GM18499 (cell line): ENCODE measurements around the gene GAB2.
A peak's percentile ranks its signal among the peaks of the same experiment; 100 is the strongest.

ENCODE experiments used
- ATAC-seq: cut with Tn5 transposase; IDR thresholded peaks from one replicate; pipeline ENCODE4 v1.9.1; 2021; ENCODE audit warnings: moderate number of reproducible peaks; ENCODE audit not compliant: insufficient read depth, unreplicated experiment

The GAB2 gene

DNA sequence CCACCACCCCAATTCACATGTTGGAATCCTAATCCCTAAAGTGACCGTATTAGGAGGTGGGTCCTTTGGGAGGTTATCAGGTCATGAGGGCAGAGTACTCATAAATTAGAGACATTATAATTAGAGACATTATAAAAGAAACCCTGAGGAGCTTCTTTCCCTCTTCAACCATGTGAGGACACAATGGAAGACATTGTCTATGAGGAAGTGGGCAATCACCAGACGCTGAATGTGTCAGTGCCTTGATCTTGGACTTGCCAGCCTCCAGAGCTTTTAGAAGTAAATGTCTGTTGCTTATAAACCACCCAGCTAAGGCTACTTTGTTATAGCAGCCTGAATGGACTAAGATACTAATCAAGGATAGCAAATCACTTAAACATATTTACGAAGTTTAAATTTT, 14.8 kb downstream of the GAB2 start:
- no peak for ATAC-seq

DNA sequence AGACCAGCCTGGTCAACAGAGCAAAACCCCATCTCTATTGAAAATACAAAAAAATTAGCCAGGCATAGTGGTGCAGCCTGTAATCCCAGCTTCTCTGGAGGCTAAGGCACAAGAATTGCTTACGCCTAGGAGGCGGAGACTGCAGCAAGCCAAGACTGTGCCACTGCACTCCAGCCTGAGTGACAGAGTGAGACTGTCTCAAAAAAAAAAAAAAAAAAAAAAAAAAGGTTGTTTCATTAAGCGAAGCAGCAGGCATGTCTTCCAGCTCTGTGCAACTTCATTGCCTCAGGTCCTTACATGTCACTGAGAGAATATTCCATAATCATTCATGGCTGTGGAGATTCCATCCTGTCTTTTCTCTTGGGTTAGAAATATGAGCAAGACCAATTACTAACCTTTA, 16.9 kb downstream of the GAB2 start:
- ATAC-seq = no peak

DNA sequence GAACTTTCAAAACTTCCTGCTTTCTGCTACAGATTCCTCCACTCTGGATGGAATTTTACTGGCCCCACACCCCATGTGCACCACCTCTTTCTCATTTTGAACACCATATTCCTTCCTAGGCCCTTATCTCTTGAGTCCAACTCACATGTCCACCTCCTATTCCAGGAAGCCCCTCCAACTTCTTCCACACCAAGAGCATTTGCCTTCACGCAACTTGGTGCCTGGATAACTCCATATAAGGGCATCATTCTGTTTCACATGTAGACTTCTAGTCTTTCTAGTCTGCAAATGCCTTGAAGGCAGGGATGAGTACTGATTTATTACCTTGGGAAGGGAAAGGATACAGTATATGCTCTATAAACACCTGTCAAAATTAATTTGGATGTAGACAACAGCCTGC, 17.5 kb downstream of the GAB2 start:
- ATAC-seq = no peak

DNA sequence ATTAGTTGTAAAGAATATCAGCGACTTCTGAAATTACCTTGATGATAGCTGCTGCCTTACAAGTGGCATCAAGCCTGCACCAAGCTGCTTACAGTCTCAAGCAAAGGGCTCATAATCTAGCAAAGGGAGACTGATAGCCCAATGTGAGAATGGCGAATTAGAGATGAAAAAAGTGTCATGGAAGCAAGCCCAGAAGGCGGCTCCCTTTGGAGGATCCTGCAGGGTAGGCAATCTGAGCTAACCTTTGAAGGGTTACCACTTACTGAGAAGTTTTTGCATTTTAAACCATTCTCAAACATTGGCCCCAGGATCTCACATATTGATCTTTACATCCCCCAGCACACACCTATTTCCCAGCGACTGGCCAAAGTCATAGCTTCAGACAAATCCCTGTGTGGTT, 18.5 kb downstream of the GAB2 start:
- ATAC-seq = no peak

DNA sequence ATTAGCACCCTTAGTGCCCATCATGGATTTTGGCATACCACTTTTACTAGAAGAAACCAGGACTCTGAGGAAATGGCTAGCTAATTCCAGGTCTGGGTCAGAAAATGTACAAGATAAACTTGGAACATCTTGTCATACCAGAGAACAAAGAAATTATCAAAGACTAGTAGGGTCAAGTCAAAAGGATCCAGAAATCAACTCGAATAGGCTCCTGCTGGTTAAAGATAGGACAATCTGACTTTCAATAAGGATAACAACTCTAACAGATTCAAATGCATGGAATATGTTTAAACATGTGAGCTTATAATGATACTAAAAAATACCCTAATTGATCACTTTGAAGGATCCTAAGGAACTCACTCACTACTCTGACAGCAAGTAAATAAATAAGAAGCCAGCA, 18.9 kb downstream of the GAB2 start:
- ATAC-seq = no peak

DNA sequence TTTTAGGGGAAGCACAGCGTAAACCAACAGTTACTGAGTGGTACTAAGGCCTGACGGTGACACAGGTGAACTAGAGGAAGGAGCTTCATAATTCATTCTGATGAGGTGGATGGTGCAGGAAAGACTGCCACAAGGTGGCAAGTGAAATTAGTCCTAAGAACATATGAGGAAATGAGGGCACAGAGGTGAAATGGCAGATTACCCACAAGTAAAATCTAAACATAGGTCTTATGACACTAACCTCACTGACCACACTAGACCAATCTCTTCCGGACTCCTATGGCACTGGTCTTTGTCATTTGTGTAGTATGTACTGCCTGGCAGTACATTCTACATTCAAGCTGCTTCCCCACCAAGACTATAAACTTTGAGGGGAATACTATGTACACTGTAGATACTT, 20.2 kb downstream of the GAB2 start:
- peak; percentile 65 for ATAC-seq

DNA sequence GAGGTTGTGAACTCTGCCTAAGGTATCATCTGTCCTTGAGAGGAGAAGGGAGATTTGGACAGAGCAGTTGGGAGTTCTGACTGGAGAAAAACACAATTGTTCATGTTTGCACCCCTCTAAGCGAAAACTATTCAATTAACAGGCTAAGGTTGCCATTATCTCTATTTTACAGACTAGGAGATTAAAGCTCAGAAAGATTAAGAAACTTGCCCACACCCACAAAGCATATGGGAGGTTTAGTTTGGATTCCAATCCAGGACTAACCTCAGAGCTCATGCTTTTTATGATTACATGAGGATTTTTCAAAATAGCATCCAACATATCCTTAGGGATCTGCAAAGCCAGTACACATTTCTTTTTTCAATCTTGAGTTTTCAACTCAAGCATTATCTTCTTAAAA, 22.0 kb downstream of the GAB2 start:
- no peak for ATAC-seq

DNA sequence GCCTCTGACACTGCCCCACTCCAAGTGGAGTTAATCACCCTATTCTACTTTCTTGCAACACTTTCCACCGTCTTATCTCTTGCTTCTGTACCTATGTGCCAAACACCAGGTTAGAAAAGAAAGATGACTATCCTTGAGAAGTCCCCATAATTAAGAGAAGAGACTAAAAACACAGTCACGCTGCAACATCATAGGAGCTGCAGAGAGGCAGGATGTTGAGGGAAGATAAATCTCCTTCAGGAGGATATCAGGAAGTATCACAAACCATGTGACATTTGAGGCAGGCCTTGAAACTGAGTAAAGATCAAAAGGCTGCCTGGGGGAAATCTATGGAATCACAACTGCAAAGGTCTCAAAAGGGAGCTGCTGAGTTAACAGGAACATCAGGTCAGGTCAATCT, 24.8 kb downstream of the GAB2 start:
- ATAC-seq = no peak

DNA sequence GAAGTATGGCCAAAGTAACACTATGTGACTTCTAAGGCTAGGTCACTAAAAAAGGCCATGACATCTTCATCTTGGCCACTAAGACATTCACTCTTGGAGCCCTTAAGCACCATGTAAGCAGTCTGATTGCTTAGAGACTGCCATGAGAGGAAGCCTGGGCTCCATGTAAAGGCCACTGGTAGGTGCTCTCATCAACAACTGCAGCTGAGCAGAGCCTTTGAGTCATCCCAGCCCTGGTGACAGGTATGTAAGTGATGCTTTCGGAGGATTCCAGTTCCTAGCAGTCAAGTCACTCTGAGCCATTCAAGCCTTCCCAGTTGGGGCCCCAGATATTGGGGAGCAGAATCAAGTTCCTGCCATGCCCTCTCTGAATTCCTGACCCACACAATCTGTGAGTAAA, 26.2 kb downstream of the GAB2 start:
- ATAC-seq = no peak

DNA sequence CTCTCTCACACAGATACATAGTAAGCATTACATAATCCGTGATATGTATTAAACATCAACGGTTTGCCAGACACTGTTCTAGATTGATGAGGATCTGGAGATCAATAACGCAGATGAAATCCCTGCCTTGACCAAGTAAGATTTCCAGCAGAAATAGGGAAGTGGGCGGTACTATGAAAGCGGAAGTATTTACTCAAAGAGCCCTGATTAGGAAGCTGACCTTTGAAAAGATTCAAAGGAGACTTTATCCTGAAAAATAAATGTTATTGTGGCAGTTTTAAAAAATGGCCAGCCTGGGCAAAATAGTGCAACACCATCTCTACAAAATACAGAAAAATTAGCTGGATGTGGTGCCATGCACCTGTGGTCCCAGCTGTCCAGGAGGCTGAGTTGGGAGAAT, 26.8 kb downstream of the GAB2 start:
- ATAC-seq = no peak

DNA sequence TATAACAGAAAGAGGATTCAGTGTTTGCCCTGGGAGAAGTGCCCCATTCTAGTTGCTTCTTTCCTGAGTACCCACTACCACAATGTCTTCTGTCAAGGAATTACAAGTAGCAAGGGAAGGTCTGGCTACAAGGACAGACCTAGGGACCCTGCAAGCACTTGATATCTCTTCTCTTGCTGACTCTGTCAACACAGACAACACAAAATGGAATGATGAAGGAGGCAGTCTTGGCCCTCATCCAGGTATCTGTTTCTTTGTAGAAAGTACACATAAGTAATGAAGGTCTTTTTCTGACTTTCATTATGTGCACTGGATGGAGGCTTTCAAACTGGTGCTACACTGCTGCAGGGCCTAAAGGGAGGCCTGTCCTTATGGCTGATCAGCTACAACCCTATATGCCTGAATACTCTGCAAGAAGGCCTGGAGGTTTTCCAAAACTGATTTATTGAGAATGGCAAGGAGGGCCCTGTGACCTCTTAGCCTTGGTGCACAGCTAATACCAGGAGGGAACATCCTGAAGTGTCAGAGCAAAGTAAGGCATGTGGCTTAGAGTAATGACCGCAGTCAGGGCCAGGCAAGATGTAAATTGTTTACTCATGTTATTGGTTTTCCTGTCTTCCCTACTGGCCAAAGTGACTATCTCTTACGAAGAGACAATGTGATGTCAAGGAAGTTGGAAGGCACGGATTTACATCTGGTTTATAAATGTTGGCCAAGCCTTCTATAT, 31.2 kb downstream of the GAB2 start:
- ATAC-seq = no peak

DNA sequence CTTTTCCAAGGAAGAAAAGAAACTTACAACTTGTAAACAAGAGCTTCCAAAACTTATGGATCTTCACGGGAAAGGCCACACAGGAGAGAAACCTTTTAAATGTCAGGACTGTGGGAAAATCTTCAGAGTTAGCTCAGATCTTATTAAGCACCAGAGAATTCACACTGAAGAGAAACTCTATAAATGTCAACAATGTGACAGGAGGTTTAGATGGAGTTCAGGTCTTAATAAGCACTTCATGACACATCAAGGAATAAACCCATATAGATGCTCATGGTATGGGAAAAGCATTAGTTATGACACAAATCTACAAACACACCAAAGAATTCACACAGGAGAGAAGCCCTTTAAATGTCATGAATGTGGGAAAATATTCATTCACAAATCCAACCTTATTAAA, 32.4 kb downstream of the GAB2 start:
- ATAC-seq = no peak

DNA sequence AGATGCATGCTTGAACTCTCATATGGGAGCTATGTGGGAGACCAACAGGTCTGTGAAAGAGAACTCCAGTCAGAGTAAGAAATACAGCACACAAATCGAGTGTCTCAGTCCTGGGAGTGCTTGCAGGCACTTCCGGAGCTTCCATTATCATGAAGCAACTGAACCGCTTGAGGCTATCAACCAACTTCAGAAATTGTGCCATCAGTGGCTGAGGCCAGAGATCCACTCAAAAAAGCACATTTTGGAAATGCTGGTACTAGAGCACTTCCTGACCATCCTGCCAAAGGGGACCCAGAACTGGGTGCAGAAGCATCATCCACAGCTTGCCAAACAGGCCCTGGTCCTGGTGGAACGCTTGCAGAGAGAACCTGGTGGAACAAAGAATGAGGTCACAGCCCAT, 33.4 kb downstream of the GAB2 start:
- ATAC-seq = no peak

DNA sequence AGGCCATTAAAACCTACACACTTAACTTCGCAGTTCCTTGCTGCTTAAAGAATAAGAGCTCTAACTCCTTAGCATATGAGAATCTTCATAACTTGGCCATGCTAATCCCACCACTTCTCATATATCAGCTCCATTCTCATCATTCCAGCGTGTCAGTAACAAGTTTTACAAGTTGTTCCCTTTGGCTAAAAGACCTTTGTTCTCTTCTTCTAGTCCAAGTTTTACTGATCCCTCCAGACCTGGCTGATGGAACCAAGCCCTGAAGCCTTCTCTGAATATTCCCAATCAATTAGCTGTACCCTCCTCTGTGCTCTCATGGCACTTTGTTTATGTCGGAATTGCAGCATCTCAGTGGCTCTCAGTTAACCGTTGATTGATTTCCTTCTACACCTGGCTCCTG, 35.8 kb downstream of the GAB2 start:
- ATAC-seq = no peak

DNA sequence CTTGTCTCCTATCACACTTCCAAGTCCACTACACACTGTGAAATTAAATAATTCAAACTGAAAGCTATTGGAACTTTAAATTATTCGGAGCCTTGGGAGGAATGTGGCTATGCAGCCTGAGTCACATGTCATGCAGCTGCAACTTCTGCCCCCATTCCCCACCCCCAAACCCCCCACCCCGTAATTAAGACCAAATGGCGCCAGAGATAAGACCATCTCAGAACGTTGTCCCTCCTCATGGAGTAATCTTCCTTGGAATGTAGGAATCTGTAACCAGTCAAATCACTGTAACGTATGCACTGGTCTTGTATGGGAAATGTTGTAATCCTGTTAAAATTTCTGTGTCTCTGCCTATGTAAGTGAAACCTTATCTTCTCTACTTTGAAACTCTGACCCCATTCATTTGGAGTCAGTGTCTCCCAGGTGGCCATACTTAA, 37.0 kb downstream of the GAB2 start:
- no peak for ATAC-seq

DNA sequence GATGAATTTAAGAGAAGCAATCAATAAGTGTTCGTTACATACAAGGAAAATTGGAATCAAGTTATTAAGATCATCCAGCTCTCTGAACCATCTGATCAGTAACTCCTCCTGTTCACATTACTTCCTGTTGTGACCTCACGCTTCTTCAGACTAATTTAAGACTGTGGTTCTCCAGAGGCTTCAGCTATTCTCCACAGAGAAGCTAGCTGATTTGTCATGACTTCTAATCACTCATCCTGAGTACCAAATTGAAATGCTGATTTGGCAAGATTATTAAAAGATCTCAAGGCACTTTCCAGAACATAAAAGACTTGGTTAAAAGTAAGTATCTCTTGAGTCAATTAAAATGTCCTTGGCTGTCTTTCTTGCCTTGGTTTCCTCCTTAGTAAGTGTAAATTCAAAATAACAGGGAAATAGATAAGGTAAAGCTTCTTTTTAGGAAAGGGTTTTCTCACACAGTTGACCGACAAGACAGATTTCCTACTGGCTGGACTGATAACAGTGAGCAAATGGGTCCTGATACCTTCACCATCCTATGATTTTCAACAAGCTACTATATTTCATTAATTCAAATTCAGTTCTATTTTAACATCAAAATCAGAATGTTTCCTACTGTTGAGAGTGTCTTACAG, 38.5 kb downstream of the GAB2 start:
- ATAC-seq = no peak

DNA sequence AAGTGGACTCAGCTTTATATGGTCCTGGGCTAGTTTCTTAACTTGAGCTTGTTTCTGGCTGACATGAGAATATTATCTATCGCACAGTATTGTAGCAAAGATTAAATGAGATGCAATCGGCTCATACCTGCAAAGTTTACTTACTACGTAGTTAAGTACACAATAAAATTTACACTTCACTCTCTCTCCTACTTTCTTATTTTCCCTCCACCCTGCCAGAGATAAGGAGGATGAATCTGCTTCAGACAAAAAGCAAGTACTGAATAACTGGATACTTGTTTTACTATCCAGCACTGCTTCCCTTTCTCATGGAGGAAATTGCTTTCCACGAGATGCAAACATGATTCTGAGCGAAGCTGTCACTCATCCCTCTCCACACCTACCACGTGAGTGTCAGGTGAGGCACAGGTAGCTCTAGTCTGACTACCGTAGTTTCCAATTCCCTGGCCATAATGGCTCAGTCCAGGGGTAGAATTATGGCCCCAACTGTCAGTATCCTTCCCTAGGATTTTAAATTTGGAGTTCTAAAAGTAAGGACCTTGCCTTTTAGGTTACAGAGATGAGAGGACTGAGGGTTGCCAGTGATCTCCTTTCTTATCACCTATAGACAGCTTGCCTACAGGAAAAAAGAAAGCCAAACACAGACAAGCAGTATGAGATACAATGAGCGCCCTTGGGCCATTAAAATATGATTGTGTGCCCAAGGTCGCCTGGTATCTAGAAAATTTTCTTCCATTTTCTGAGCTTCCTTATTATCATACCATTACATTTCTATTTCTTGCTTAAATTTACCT, 39.8 kb downstream of the GAB2 start:
- no peak for ATAC-seq

DNA sequence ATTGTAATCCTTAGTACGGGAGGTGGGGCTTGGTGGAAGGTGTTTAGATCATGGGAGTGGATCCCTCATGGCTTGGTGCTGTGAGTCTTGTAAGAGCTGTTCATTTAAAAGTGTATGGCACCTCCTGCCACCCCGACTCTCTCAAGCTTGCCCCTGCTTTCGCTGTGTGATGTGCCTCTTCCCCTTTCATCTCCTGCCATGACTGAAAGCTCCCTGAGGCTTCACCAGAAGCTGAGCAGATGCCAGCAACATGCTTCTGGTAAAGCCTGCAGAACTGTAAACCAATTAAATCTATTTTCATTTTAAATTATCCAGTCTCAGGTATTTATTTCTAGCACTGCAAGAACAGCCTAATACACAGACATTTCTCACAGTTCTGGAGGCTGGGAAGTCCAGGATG, 40.8 kb downstream of the GAB2 start:
- no peak for ATAC-seq

DNA sequence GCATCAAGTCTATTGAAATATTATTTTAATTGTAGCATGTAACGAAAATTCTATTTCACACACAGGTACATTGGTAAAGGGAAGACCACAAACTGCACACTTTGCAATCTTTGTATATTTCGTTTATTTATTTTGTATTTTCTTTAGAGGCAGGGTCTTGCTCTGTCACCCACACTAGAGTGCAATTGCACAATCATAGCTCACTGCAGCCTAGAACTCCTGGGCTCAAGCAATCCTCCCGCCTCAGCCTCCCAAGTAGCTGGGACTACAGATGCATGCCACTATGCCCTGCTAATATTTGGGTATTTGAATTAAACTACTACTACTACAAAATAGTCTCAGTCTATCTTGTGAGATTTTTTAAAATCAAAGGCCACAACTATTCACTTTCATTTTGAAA, 42.7 kb downstream of the GAB2 start:
- no peak for ATAC-seq

DNA sequence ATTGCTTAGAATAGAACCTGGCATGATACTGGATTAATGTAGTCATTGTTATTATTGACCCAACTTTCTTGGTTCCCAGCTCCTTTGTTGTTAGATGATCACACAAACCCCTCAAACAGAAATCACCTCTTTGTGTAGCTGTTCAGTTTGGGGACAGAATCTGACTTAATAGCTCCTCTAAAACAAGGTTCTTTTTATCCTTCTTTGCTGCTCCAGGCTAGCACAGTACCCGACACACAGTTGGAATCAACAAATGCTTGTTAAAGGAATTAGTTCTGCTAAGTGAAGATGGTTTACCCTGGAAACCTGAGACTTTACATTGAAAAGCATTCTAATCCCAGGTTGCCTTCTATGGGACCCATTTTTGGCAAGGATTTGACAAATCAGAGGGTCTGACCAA, 43.9 kb downstream of the GAB2 start:
- ATAC-seq = no peak

DNA sequence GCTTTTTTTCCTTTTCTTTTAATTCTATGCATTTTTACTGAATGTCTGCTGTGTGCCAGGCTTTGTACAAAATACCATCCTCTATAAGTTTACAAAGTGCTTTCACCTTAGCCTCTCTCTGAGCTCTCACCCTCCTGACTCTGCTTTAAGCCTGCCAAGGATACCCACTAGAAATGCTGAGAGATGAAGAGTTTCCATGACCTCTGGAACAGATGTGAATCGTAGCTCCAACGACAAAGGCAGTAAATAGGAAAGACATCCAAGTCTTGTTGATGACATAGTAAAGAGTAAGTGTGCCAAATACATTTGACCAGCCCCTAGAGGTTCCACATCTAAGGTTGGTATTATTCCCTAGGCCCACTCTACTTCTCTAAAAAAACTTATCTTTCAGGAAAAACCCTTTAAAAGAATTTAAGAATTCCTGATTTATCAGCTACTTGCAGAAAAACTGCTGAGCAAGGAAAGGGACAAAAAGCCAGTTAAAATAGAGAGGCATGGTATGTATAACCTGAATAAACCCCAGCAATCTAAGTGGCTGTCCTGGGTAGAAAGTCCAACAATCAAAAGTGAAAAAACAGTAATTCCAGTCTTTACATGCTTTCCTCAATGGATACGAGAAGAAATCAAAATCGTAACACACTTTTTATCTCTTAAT, 45.4 kb downstream of the GAB2 start:
- no peak for ATAC-seq
